ENCODE results near the gene HEATR3.
"Not testable (repeated sequence)": the region's sequence is repeated elsewhere in the genome, so short reads cannot be mapped to it uniquely, and the experiment has no call there.

HEATR3 gene

DNA sequence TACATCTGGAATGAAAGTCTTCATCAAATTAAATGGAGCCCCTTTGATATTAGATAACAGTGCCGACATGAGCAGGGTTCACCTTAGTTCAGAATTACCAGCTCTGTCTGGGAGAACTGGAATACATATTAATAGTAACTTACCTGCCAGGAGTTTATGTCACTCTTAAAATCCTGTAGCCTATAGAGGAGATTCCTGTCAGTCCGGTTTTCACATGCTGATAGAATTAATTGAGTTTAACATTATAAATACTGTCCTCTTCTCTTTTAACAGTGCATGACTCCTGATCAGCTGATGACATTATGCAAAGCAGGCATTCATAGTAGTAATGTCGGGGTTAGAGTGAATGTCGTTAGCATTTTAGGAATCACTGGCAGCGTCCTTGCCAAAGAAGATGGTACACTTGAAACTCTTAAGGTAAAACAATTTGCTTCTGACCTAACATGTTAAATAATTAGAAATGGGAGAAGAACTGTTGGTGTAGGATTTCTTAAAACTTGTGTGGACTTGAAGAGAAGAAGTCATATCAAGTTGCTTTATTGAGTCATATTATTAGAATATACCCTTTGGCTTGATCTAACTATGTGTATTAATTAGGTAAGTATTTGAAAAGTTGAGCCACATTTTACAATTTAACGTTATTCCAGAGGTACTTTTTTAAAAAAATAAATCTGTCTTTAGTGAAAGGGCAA is 34.3 kb downstream of the HEATR3 start:
- no peak for DNase-seq (ENCODE audit: low read depth in 2 of 2)

GRCh38 chr16:50102051-50102746 is 36.4 kb downstream of the HEATR3 start:
- no peak for DNase-seq (ENCODE audit: low read depth in 2 of 2)

DNA sequence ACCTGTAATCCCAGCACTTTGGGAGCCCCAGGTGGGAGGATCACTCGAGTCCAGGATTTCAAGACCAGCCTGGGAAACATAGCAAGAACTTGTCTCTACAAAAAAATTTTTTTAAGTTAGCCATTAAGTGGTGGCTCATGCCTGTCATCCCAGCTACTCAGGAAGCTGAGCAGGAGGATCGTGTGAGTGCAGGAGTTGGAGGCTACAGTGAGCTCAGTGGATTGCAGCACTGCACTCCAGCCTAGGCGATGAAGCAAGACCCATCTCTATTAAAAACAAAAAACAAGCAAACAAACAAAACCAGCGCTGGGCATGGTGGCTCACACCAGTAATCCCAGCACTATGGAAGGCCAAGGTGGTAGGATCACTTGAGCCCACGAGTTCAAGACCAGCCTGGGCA is 38.0 kb downstream of the HEATR3 start:
- no peak for DNase-seq (ENCODE audit: low read depth in 2 of 2)

GRCh38 chr16:50114357-50115129 is 48.8 kb downstream of the HEATR3 start:
- no peak for DNase-seq (ENCODE audit: low read depth in 2 of 2)

DNA sequence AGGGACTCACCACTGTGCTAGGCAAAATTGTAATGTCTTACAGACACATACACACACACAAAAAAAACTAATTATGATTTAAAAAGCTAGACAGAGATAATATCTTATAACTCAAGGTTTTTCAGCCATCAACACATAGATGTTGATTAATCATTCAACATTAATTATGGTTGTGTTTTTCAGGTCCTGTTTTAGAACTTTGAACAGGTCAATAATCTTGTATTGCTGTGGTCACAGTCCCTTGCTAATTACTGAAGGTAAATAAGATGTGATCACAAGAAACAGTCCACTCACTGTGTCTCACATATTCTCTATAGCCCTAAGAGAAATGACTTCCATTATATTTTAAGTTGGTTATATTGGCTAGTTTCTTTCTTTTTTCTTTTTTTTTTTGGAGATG is 54.9 kb downstream of the HEATR3 start:
- no peak for DNase-seq (ENCODE audit: low read depth in 2 of 2)

DNA sequence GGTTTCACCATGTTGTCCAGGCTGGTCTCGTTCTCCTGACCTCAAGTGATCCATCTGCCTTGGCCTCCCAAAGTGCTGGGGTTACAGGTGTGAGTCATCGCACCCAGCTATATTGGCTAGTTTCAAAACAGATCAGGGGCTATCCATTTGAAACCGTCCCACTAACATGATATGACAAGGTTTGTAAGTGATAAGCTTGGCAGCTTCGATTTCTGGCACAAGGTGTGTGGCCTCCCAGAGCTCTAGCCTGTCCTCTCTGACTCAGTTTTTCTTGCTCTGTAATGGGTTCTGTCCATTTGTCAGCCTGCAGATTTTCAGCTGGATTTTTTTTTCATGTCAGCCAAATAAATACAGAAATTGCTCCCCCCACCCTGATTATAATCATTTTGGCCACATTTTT is 55.5 kb downstream of the HEATR3 start:
- DNase-seq (ENCODE audit: low read depth in 2 of 2): no peak

DNA sequence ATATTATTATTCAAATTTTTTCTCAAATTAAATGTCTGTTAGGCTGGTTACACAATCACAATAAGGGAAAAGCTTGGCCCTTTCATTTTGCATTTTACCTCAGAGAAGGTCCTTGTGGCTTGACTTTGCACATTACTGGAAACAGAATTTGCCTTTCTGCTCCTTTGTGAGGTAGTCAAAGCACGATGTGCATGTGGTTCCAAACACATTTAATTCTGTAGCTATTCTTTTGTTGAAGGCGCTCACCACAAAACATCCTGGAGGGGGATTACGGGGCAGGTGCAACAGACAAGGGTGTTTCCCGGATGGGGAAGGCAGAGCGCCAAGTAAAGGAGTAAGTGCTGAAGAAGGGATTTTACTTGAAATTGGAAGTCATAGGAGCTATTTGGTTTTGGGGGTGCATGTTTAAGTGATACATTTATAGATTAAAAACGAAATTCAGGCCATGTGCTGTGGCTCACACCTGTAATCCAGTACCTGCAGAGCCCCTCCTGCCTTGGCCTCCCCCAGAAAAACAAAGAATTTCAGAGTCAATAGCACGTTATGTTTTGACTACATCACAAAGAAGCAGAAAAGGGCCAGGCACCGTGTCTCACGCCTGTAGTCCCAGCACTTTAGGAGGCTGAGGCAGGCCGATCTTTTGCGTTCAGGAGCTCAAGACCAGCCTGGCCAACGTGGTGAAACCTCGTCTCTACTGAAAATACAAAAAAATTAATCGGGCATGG is 56.1 kb downstream of the HEATR3 start:
- DNase-seq (ENCODE audit: low read depth in 2 of 2): no peak

DNA sequence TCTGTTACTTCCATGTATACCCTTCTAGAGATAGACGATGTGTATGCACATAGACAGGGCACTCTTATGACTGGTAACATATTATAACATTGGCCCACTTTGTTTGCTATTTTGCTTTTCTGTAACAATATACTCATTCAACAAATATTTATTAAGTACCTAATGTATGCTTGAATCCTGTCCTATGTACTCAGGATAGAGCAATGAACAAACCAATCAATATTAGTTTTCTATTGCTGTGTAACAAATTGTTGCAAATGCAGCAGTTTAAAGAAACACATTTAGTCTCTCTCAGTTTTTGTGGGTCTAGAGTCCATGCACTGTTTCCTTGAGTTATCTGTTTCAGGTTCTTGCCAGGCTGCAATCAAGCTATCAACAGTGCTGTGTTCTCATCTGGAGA is 57.6 kb downstream of the HEATR3 start:
- DNase-seq (ENCODE audit: low read depth in 2 of 2): no peak

- DNase-seq (ENCODE audit: low read depth in 2 of 2): no peak
Measured at GRCh38 chr16:50124769-50125168, 59.0 kb downstream of the HEATR3 start.

GRCh38 chr16:50126183-50126582 is 60.4 kb downstream of the HEATR3 start:
- no peak for DNase-seq (ENCODE audit: low read depth in 2 of 2)

- not testable (repeated sequence) for DNase-seq (ENCODE audit: low read depth in 2 of 2)
Measured at GRCh38 chr16:50132571-50132970, 66.8 kb downstream of the HEATR3 start.

DNA sequence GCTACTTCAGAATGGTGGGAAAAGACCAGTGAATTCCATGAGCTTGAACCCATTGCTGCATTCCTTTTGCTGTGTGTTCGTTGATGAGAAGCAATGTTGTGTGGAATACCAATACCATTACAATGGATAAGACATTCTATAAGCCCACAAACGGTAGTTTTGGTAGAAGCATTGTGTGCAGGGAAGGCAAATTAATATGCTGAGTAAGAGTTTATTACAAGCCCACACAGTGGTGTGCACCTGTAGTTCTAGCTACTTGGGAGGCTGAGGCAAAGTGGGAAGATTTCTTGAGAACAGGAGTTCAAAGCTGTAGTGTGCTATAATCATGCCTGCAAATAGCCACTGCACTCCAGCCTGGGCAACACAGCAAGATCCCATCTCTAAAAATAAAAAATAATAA is 67.4 kb downstream of the HEATR3 start:
- no peak for DNase-seq (ENCODE audit: low read depth in 2 of 2)

- DNase-seq (ENCODE audit: low read depth in 2 of 2): no peak
Measured at GRCh38 chr16:50136399-50136798, 70.6 kb downstream of the HEATR3 start.

GRCh38 chr16:50137268-50137667 is 71.5 kb downstream of the HEATR3 start:
- DNase-seq (ENCODE audit: low read depth in 2 of 2): no peak

GRCh38 chr16:50139580-50139979 is 73.8 kb downstream of the HEATR3 start:
- no peak for DNase-seq (ENCODE audit: low read depth in 2 of 2)

- DNase-seq (ENCODE audit: low read depth in 2 of 2): no peak
Measured at GRCh38 chr16:50144211-50144610, 78.4 kb downstream of the HEATR3 start.

GRCh38 chr16:50146479-50147435 is 81.0 kb downstream of the HEATR3 start:
- no peak for DNase-seq (ENCODE audit: low read depth in 2 of 2)

DNA sequence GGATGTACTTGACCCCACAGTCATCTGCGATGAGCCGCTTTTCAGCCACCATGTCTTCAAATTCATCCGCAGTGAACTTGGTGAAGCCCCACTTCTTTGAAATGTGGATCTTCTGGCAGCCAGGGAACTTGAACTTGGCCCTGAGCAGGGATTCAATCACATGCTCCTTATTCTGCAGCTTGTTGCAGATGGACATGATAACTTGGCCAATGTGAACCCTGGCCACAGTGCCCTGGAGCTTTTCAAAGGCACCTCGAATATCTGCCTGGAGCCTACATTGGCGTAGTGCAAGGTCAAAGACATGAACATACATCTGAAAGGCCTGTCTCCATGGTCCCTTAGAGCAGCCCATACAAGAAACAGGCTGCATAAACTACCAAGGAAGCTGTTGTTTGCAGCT is 85.6 kb downstream of the HEATR3 start:
- no peak for DNase-seq (ENCODE audit: low read depth in 2 of 2)

DNA sequence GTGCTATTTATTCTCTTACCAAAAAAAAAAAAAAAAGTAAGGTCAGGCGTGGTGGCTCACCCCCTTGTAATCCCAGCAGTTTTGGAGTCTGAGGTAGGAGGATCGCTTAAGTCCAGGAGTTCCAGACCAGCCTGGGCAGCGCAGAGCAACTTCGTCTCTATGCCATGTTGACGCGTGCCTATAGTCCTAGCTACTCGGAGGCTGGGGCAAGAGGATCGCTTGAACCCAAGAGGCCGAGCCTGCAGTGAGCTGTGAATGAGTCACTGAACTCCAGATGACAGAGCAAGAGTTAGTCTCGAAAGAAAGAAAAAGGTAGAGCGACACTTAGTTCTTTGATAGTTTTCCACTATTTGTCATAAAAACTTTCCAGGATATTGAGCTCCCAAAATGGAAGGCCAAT is 86.0 kb downstream of the HEATR3 start:
- DNase-seq (ENCODE audit: low read depth in 2 of 2): no peak

GRCh38 chr16:50152351-50152806 is 86.6 kb downstream of the HEATR3 start:
- DNase-seq (ENCODE audit: low read depth in 2 of 2): peak in 1 of 2 donors; percentile 43
